Activated CD8-positive, alpha-beta memory T cell treated with anti-CD3 and anti-CD28 coated beads, Interleukin-2, amount 50 U/mL, for 48 hours (primary cell): ENCODE measurements around the gene SCG3.
"Not testable (repeated sequence)": the region's sequence is repeated elsewhere in the genome, so short reads cannot be mapped to it uniquely, and the experiment has no call there.

Experiments used
- DNase-seq: peaks from one replicate; pipeline ENCODE4 v3.0.0-alpha.2; 2020

Gene SCG3

DNA sequence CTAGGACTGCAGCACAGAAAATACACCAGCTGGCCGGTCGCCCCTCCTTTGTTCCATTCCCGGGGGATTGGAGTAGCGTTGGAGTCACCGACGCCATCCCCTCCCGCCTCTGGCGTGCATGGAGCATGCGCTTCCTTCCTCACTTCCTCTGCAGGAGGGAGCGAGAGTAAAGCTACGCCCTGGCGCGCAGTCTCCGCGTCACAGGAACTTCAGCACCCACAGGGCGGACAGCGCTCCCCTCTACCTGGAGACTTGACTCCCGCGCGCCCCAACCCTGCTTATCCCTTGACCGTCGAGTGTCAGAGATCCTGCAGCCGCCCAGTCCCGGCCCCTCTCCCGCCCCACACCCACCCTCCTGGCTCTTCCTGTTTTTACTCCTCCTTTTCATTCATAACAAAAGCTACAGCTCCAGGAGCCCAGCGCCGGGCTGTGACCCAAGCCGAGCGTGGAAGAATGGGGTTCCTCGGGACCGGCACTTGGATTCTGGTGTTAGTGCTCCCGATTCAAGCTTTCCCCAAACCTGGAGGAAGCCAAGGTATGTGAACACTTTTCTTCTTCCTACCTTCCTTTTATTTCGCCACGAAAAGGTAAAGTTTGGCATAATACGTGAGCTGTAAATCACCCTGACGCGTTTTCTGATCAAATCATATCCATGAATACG lies at the start of gene SCG3:
TSS of gene SCG3 (plus strand) at position 201 of the 661 bp plus-strand sequence. CDS start at position 454, 253 bp downstream.
- DNase-seq: peak; percentile 84

DNA sequence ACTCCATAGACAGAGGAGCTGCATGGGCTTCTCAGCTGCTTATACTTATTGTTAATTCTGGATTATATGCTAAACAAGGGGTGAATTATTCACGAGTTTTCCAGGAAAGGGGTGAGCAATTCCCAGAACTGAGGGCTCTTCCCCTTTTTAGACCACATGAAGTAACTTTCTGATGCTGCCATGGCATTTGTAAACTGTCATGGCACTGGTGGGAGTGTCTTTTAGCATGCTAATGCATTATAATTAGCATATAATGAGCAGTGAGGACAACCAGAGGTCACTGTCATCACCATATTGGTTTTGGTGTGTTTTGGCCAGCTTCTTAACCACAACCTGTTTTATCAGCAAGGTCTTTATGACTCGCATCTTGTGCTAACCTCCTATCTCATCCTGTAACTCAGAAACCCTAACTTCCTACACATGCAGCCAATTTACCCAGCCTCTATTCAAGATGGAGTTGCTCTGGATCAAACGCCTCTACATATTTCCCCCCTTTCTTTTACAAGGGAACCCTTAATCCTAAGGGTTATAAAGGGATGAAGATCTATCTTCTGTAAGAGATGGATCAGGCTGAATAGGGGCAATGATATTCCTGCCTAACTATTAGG lies 46.6 kb upstream of the SCG3 start:
- no peak for DNase-seq

DNA sequence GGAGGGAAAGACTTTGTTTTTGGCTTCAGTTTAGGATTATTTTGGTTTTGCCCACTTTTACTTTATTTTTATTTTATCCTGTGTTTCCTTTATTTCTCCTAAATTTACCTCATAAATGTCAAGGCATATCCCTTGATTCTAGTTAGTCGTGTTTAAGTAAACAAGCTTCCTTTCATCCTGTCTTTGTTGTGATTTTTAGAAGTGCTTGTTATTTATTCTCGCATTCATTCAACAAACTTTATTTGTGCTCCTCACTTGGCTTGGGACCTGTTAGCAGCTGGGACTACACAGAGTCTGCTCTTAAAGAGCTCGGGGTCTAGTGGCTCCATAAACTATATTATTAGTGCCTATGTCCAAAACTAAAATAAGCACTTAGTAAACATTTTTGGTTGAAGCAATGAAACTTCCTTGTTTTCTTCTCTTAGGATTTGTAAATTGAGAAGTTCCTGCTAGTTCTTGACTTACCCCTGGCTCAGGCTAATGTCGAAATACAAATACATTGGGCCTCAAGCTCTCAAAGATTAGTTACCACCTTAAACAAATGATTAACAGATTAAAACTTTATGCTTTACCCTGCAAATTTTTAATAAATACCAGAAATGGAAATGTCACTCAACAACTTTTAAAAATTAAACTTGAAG lies 39.7 kb upstream of the SCG3 start:
- no peak for DNase-seq

DNA sequence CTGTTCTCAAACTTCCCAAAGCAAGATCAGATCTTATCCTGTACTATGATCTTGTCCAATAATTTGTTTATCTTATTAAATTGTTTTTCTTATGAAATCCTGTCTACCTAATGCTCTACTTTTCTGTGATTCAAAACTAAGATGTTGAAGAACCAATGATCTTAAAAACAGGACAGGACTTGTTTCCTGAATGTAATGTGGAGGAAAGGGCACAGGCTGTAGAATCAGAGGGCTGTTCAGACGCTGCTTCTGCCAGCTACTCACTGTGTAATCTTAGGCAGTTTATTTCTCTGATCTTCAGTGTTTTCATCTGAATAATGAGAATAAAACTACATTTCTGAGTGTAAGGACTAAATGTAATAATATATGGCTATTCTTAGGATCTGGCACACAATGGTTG lies 38.6 kb upstream of the SCG3 start:
- no peak for DNase-seq

DNA sequence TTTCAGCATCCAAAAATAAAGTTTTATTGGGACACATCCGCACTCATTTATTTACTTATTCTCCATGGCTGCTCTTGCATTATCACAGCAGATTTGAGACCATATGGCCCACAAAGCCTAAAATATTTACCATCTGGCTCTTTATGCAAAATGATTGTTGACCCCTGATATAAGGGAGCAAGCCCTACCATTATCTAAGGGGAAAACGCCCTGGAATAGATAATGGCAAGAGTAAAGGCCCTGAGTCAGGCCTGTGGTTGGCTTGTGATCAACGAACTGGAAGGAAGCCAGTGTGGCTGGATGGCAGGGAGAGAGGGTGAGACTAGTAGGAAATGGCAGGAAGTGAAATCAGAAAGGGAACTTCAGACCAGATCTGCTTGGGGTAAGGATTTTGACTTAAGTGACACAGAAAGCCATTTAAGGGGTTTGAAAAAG lies 34.2 kb upstream of the SCG3 start:
- DNase-seq: no peak

DNA sequence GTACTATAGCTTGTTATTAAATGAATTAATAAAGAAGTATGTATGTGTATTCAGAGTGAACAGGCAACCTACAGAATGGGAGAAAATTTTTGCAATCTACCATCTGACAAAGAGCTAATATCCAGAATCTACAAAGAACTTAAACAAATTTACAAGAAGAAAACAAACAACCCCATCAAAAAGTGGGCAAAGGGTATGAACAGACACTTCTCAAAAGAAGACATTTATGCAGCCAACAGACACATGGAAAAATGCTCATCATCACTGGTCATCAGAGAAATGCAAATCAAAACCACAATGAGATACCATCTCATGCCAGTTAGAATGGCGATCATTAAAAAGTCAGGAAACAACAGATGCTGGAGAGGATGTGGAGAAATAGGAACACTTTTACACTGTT lies 33.2 kb upstream of the SCG3 start:
- DNase-seq: not testable (repeated sequence)

DNA sequence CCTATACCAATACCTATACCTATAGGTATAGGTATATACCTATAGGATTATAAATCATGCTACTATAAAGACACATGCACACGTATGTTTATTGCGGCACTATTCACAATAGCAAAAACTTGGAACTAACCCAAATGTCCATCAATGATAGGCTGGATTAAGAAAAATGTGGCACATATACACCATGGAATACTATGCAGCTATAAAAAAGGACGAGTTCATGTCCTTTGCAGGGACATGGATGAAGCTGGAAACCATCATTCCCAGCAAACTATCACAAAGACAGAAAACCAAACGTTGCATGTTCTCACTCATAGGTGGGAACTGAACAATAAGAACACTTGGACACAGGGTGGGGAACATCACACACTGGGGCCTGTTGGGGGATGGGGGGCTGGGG lies 32.7 kb upstream of the SCG3 start:
- not testable (repeated sequence) for DNase-seq

DNA sequence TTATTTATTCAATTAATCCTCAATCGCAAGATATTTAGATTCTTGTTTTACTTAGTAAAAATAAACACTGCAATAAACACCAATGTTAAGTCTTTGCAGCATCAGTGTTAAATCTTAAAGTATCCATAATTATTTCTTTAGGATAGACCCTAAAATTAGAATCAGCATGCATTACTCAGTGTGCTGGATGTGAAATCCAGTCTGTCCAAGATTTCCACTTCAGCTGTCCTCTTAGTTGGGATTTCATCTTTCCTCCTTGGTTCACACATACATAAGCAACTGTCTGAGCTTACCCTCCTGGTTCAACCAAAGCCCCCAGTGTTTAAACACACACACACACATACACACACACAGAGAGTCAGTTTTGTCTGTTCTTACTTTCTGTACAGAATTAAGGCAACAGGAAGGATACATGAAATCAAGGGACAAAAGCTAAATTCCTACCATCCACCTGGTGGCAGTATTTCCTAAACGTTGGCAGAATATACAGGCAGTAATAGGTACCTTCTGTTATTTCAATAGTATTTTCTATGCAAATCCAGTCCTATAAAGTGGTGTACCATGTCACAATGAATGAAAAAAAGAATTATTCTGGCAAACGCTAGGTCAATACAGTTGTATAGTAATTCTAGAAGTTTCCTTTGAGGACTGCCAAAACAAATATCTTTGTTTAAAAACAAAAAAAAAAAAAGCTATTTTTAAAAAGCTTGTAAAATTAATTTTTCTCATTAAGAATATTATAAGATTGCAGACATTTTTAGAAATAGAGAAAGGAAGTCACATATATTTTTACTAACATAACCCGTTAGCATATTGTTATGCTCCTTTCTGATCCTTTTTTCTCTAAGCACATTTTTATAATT lies 31.4 kb upstream of the SCG3 start:
- no peak for DNase-seq

DNA sequence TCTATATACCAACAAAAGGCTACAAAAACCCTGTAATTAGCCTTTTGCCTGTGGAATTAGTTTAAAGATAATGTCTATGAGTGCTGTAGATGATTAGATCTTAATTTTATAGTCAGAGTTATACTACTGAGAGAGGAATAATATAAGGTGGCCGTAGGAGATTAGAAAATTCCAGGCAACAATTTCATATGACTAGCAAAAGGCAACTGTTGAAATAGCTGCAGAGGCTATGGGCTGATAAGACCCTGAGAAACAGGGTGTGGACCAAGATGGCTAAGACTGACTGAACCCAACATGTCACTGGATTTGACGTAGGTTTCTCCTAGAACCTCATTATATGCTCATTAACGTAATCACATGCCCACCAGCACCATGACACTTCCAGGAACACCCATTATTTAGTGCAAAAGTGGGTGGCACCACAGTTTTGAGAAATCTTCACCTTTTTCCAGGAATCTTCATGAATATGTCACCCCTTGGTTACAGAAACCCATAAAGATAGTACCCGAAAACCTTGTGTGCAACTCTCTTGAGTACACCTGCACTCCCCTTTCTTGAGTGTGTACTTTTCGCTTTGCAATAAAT lies 29.1 kb upstream of the SCG3 start:
- DNase-seq: no peak

DNA sequence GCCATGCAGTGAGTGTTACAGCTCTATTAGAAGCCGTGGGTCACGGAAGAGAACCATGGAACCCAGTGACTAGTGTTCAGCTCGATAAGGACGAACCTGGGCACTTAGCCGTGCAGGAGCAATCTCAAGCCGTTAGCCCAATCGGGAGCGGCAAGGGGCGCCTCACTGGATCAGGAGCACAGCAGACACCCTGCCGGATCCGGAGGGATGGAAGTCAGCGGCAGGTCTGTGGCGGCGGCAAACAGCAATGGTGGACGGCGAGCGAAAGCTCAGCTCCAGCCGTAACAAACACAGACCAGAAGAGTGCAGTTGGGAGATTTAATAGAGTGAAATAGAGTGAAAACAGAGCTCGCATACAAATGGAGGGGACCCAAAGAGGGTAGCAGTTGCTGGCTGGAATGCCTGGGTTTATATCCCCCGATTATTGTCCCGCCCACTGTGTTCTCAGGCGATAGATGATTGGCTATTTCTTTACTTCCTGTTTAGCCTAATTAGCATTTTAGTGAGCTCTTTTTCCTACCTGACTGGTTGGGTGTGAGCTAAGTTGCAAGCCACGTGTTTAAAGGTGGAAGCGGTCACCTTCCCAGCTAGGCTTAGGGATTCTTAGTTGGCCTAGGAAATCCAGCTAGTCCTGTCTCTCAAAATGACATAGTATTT lies 25.8 kb upstream of the SCG3 start:
- DNase-seq: not testable (repeated sequence)

DNA sequence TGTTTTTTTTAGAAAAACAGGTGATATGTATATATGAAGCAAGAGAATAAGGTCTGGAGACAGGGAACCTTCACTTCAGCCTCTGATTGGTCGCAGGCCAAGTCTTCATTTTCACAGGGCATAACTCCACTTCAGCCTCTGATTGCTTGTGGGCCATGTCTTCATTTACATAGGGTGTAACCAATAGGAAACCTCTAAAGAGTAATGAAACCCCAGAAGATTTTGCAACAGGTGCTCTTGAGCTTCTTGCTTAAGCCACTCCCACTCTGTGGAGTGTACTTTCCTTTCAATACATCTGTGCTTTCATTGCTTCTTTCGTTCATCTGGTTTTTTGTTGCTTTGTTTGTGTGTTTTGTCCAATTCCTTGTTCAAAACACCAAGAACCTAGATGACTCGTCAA lies 22.6 kb upstream of the SCG3 start:
- DNase-seq: no peak

DNA sequence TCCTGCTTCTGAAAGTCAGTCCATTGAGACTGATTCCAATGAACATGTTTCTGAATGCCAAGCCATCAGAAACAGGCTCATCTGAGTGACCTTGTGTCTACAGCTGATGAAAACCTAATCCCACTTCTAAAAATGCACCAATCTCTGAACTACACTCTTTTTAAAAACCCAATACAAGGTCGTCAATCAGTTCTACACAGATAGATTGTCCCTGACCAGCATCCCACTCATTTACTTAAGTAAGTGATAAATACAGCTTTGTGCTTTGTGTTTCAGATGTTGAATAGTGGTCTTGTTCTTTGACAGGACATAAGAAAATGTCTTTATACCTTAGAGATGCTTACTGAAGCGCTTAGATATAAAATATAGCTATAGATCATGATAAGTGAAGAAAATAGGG lies 20.2 kb upstream of the SCG3 start:
- DNase-seq: no peak

DNA sequence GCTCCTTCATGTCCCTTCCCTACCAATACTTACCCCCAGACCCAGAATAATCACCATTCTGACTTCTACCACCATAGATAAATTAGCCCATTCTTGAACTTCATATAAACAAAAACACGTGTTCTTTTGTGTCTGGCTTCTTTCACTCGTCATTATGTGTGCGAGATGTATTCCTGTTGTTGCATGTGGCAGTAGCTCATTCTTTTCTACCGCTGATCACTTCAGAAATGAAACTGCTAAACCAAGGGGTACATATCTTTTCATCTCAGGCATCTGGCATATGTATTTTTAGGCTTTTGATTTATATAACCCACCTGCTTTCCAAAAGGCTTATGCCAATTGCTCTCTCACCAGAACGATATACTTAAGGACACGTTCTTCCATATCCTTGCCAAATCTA lies 13.8 kb upstream of the SCG3 start:
- no peak for DNase-seq

DNA sequence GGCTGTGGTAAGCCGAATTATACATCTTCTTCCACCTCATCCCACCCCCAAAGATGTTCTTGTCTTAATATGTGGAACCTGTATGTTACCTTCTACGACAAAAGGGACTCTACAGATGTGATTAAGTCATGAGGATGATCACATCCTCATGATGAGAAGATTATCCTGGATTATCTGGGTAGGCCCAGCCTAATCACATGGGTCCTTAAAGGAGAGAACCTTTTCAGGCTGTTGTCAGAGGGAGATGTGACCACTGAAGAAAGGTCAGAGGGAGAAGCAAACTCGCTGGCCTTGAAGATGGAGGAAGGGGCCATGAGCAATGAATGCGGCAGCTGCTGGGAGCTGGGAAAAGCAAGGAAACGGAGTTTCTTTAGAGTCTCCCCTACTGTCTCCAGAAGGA lies 12.9 kb upstream of the SCG3 start:
- no peak for DNase-seq

DNA sequence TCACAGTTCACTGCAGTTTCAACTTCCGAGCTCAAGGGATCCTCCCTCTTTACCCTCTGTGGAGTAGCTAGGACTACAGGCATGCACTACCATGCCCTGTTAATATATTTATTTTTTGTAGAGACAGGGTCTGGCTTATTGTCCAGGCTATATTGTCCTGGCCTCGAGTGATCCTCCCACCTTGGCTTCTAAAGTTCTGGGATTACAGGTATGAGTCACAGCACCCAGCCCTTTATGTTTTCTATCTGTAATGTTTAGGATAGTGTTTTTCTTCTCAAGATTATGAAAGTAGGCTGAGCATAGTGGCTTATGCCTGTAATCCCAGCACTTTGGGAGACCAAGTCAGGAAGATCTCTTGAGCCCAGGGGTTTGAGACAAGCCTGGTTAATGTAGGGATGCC lies 11.9 kb upstream of the SCG3 start:
- DNase-seq: no peak

DNA sequence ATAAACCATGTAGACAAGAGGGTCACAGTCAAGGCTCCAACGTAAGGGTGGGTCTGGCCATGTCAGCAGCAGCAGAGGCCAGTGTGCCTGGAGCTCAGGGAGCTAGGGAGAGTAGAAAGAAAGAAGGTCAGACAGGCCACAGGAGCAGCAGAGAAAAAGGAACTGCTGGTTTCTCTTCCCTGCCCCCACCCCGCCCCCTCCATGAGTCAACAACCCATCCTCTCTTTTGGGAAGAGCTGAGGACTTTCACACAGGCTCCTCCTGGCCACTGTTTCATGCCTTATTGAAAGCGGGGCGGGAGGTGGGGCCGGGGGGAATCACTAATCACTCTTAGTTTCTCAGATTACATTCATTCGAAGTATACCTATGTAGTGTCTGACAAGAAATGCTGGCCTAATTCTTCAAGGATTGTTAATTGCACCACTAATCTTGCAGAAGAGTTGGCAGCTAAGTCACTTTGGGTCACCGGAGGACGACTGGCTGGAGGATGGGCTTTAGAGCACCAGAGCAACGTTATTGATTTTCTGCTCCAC lies 9.1 kb upstream of the SCG3 start:
- no peak for DNase-seq

DNA sequence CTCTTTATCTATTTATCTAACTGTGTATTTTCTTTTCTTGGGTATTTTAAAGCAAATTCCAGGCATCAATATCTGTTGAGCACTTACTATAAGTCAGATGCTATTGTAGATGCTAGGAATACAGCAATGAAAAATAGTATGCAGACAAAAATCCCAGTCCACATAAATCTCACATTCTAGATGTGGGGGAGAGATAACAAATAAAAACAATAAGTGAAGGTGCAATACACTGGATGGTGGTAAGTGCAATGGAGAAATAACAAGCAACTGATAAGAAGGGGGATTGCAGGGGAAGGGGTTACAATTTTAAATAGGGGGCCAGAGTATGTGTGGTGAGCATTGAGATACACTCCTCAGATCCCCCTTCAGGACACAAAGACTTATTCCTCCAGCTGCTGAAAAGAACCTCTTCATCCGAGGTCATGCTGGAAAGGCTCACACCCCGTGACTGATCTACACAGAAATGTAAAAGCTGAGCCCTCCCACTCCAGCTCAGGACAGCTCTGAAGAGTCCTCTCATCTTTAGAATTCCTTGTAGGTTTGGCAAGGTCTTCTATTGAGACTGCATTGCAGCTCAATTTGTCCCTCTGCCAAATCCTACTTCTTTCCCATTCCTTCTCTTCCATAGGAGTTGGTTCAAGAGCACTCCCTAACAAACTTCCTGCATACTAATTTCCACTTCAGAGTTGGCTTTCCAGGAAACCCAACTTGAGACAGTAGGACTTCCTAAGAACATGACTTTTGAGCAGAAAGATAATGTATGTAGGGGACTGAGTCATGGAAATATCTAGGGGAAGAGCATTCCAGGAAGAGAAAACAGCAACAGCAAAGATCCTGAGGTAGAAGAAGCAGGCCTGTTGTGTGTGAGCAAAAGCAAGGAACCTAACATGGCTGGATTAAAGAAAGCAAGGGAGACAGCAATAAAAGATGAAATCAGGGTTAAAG lies 8.1 kb upstream of the SCG3 start:
- DNase-seq: no peak

DNA sequence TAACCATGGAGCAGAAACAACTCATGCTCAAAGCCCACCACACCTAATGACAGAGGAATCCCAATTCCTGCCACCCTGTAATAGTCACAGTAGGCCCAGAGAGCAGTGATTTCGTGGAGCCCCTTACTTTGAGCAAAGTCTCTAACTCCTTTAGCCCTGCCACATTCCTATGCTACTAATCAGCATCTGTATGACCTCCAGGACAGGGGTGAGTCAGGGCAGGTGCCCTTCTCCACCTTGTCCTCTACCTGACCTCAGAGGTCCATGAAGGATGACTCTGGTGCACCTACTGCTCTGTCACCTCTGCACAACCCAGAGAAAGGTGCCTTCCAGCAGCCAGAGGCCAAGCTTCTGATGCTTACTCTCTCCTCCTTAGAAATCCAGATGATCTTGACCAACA lies 6.1 kb upstream of the SCG3 start:
- DNase-seq: no peak

DNA sequence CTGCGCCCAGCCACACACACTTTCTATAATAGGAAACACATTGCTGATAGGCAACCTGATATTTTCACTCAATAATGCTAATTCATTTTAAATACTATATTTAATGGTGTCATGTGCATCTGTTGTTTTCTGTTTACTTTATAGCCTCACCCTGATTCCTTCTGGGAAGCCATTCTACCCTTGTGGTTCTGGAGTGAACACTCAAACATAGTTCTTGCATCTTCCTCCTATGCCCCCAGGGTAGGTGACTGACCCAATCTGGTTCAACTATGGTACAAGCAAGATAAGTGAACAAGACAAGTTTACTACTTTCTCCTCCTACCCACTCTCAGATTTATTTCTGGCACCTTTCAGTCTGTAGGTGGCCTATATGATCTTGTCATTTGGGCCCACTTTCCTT lies 4.3 kb upstream of the SCG3 start:
- DNase-seq: no peak

DNA sequence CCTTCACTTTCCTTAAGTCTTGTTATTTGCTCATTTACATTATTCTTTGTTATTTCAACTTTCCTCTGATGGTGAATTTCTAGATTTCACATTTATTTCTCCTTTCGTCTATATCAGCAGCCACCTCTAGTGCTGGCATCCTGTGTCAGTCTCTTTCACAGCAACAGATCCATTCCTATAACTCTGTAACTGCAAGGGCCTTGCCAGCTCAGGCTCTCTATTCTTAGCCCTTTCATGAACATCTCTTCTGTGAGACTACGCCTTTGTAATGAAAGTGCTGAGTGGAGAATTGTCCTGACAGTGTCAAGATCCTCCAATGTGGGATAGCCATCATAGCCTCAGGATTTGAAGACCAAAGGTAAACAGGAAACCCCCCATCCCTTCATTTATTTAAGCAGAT lies 3.9 kb upstream of the SCG3 start:
- no peak for DNase-seq

DNA sequence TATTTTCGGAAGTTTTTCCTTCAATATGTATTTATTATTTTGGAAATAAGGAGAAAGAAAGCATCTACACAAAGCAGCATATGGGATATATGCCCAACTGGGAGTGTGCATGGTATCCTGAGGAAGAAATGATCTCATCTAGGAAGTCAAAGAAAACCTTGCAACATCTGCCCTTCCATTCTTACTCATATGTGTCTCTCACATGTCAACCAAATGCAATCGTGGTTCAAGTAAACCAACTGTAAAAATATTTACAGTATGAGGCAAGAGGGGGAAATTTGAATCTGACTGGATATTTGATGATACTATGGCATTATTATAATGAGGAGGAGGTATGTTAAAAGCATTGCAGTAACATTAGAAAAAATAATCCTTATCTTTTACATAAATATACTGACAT lies 3.2 kb upstream of the SCG3 start:
- no peak for DNase-seq
